GM23248 (cell line): ENCODE data around the gene ZNF212. TPM values are rescaled to one million over a fixed set of nuclear protein-coding genes. Genes with fewer than 3 reads are reported as not detected.
A peak's percentile ranks its signal among the peaks of the same experiment; 100 is the strongest.
"Not testable (repeated sequence)": the region's sequence is repeated elsewhere in the genome, so short reads cannot be mapped to it uniquely, and the experiment has no call there.

Experiments
- DNase-seq: peaks from one replicate; pipeline ENCODE4 v3.0.0-alpha.2; 2015
- H2AFZ ChIP-seq: fragments of 200-600 bp; sonication (generic); 2 replicates; pipeline ENCODE4 v1.6.1; 2016; ENCODE audit warnings: antibody characterized with exemption
- H3F3A ChIP-seq: fragments of 200-600 bp; sonication (generic); 2 replicates; pipeline ENCODE4 v1.6.1; 2016; ENCODE audit warnings: mild to moderate bottlenecking, antibody characterized with exemption, mixed run types; ENCODE audit not compliant: insufficient read depth
- H3K27ac ChIP-seq: fragments of 200-600 bp; sonication (generic); 2 replicates; pipeline ENCODE4 v1.5.1; 2016; ENCODE audit warnings: mild to moderate bottlenecking
- H3K27me3 ChIP-seq: fragments of 200-600 bp; sonication (generic); replicated peaks from 2 replicates; pipeline ENCODE4 v1.6.1; 2016; ENCODE audit warnings: mild to moderate bottlenecking; ENCODE audit not compliant: insufficient read depth
- H3K36me3 ChIP-seq: fragments of 200-600 bp; sonication (generic); 2 replicates; pipeline ENCODE4 v1.6.1; 2016; ENCODE audit warnings: low read depth, mild to moderate bottlenecking
- H3K4me1 ChIP-seq: fragments of 200-600 bp; sonication (generic); 2 replicates; pipeline ENCODE4 v1.6.1; 2016; ENCODE audit warnings: mild to moderate bottlenecking; ENCODE audit not compliant: insufficient read depth
- H3K4me2 ChIP-seq: fragments of 200-600 bp; sonication (generic); one replicate; pipeline ENCODE4 v1.6.1; 2016; ENCODE audit warnings: mild to moderate bottlenecking; ENCODE audit not compliant: unreplicated experiment
- H3K4me3 ChIP-seq: fragments of 200-600 bp; sonication (generic); 2 replicates; pipeline ENCODE4 v1.5.1; 2016; ENCODE audit warnings: mild to moderate bottlenecking
- H3K79me2 ChIP-seq: fragments of 200-600 bp; sonication (generic); 2 replicates; pipeline ENCODE4 v1.6.1; 2016; ENCODE audit warnings: mild to moderate bottlenecking; ENCODE audit not compliant: insufficient read depth
- H3K9ac ChIP-seq: fragments of 200-600 bp; sonication (generic); 2 replicates; pipeline ENCODE4 v1.6.1; 2016; ENCODE audit warnings: mild to moderate bottlenecking
- H3K9me2 ChIP-seq: fragments of 200-600 bp; sonication (generic); 2 replicates; pipeline ENCODE4 v1.6.1; 2016; ENCODE audit warnings: mixed run types, mild to moderate bottlenecking, moderate library complexity; ENCODE audit not compliant: insufficient read depth
- H3K9me3 ChIP-seq: fragments of 200-600 bp; sonication (generic); one replicate; pipeline ENCODE4 v1.6.1; 2017; ENCODE audit warnings: low read depth
- H4K20me1 ChIP-seq: fragments of 200-600 bp; sonication (generic); 2 replicates; pipeline ENCODE4 v1.6.0; 2016; ENCODE audit not compliant: insufficient read depth
- EZH2 ChIP-seq: fragments of 200-600 bp; sonication (generic); IDR thresholded peaks from 2 replicates; pipeline ENCODE4 v1.6.1; 2018; ENCODE audit warnings: antibody characterized with exemption, mild to moderate bottlenecking; ENCODE audit not compliant: insufficient read depth, poor library complexity, severe bottlenecking
- EZH2phosphoT487 ChIP-seq: fragments of 200-600 bp; sonication (generic); IDR thresholded peaks from 2 replicates; pipeline ENCODE4 v1.6.1; 2018; ENCODE audit warnings: antibody characterized with exemption, moderate library complexity, mild to moderate bottlenecking, low read depth; ENCODE audit not compliant: insufficient read depth
- WGBS, 2 experiments: methylation state at CpG; one replicate each; pipeline ENCODE4 v1.1.6; 2015 to 2017; ENCODE audit warnings: low lambda C conversion rate in 2 of 2, low coverage in 1 of 2; ENCODE audit errors: missing lambda C conversion rate in 2 of 2; 5-methylcytosine and 5-hydroxymethylcytosine counted together
- in situ Hi-C: fragments of 300-500 bp; cut with MboI; formaldehyde crosslinking; loops from 2 replicates; pipeline ENCODE4 v1.15.0; 2020
- polyA plus RNA-seq: library from polyadenylated mRNA; unstranded; fragments of >200 nt; fragmentation: Nextera tagmentation; extraction: Ambion mirVana; gene quantifications from 2 replicates; pipeline ENCODE4 v1.2.1, GENCODE V29; 2016
- total RNA-seq: library from RNA; depleted of rRNA; stranded (reverse); fragments of >200 nt; shearing (Covaris generic); gene quantifications from 2 replicates; pipeline ENCODE4 v1.2.3, GENCODE V29; 2014

Gene ZNF212
- total and polyA plus RNA-seq, 2 experiments from 2014 or later = 4.1 to 5.3 TPM

- peak; percentile 41 for DNase-seq
- no peak overlapping the region for H3K4me3 ChIP-seq
These were observed 12.5 kb upstream of the ZNF212 start for GRCh38 chr7:149226840-149227494.

GRCh38 chr7:149228831-149229471 lies 10.5 kb upstream of the ZNF212 start:
- TF ChIP-seq EZH2 (no peak), EZH2phosphoT487 (no peak)
- H3K79me2 ChIP-seq = no peaks in the 10 kb centered on the region
- no peak overlapping the region for H3K27ac ChIP-seq
- H3K36me3 ChIP-seq = no peaks in the 10 kb centered on the region
- H3F3A ChIP-seq = peaks cover 18% of the 10 kb centered on the region
- no peaks in the 10 kb centered on the region for H3K9me2 ChIP-seq
- H4K20me1 ChIP-seq = no peaks in the 10 kb centered on the region
- no peak overlapping the region for H3K4me3 ChIP-seq
- 28 to 36% methylated on average over 7 of the region's 7 CpGs for WGBS, 2 experiments
- H3K4me2 ChIP-seq = no peak overlapping the region
- no peaks in the 10 kb centered on the region for H3K27me3 ChIP-seq
- H3K9me3 ChIP-seq = no peaks in the 10 kb centered on the region
- H2AFZ ChIP-seq = no peak overlapping the region
- in situ Hi-C loops = no loop called here
- H3K9ac ChIP-seq = no peak overlapping the region
- H3K4me1 ChIP-seq = peaks cover 17% of the 10 kb centered on the region
- no peak for DNase-seq

More at GRCh38 chr7:149226840-149227494, 12.5 kb upstream of the ZNF212 start:
- in situ Hi-C loops = no loop called here
- no peak overlapping the region for H2AFZ ChIP-seq
- H3K4me2 ChIP-seq = no peak overlapping the region
- no peaks in the 10 kb centered on the region for H3K79me2 ChIP-seq
- no peak overlapping the region for H3K27ac ChIP-seq
- H4K20me1 ChIP-seq = no peaks in the 10 kb centered on the region
- 0 out of 2 replicates have a peak, but pooled peaks cover 5% of the 10 kb centered on the region for H3F3A ChIP-seq
- H3K9ac ChIP-seq = no peak overlapping the region
- no peaks in the 10 kb centered on the region for H3K27me3 ChIP-seq
- TF ChIP-seq EZH2 = no peak
- no peaks in the 10 kb centered on the region for H3K9me3 ChIP-seq
- H3K9me2 ChIP-seq = no peaks in the 10 kb centered on the region
- WGBS, 2 experiments = 71 to 74% methylated on average over 6 of the region's 6 CpGs
- no peaks in the 10 kb centered on the region for H3K36me3 ChIP-seq
- peaks cover 5% of the 10 kb centered on the region for H3K4me1 ChIP-seq

- Histone ChIP-seq H2AFZ (no peak overlapping the region), H3K4me1 (peaks cover 23% of the 10 kb centered on the region), H3K4me2 (no peak overlapping the region), H3K9ac (no peak overlapping the region), H3K36me3 (no peaks in the 10 kb centered on the region), H3K9me3 (no peaks in the 10 kb centered on the region), H3K4me3 (no peak overlapping the region), H3K27me3 (no peaks in the 10 kb centered on the region), H3F3A (peaks cover 24% of the 10 kb centered on the region), H4K20me1 (no peaks in the 10 kb centered on the region), H3K79me2 (no peaks in the 10 kb centered on the region), H3K9me2 (no peaks in the 10 kb centered on the region), H3K27ac (no peak overlapping the region)
- no peak for TF ChIP-seq EZH2phosphoT487
- TF ChIP-seq EZH2 = no peak
- 48 to 58% methylated on average over 6 of the region's 6 CpGs for WGBS, 2 experiments
- in situ Hi-C loops = no loop called here
- DNase-seq = no peak
These were observed 9.9 kb upstream of the ZNF212 start for GRCh38 chr7:149229526-149229925.

GRCh38 chr7:149232362-149232761 lies 7.1 kb upstream of the ZNF212 start:
- Histone ChIP-seq H2AFZ (0 out of 2 replicates have a peak overlapping the region, but pooled peaks have one; percentile 75), H3K9me3 (no peaks in the 10 kb centered on the region), H3K79me2 (no peaks in the 10 kb centered on the region), H3K9me2 (no peaks in the 10 kb centered on the region), H4K20me1 (no peaks in the 10 kb centered on the region), H3K4me1 (peaks cover 19% of the 10 kb centered on the region), H3K36me3 (no peaks in the 10 kb centered on the region), H3K4me3 (no peak overlapping the region), H3K9ac (no peak overlapping the region), H3K4me2 (no peak overlapping the region), H3K27me3 (no peaks in the 10 kb centered on the region), H3K27ac (peak overlapping the region; percentile 93), H3F3A (peaks cover 27% of the 10 kb centered on the region)
- TF ChIP-seq EZH2 (no peak), EZH2phosphoT487 (no peak)
- in situ Hi-C loops = no loop called here
- 73 to 84% methylated on average over 2 of the region's 2 CpGs for WGBS, 2 experiments
- DNase-seq = no peak

- Histone ChIP-seq H3K4me2 (peak overlapping the region; percentile 33), H3F3A (peaks cover 26% of the 10 kb centered on the region), H2AFZ (peak overlapping the region; percentile 75), H3K4me3 (peak overlapping the region; percentile 24; the same call in 1 of the 2 replicates), H3K4me1 (peaks cover 19% of the 10 kb centered on the region), H3K27ac (peak overlapping the region; percentile 93), H3K9ac (peak overlapping the region; percentile 62)
- H3K36me3 ChIP-seq, in situ Hi-C loops, H3K27me3 ChIP-seq, H4K20me1 ChIP-seq, H3K9me3 ChIP-seq, H3K9me2 ChIP-seq, H3K79me2 ChIP-seq: not testable (repeated sequence)
- peak; percentile 95 for DNase-seq
- WGBS, 2 experiments = 1% methylated on average over 7 of the region's 7 CpGs
These were observed 5.7 kb upstream of the ZNF212 start for GRCh38 chr7:149233655-149234204.
